Measurements from ENCODE around the gene GNB1.
A peak's percentile ranks its signal among the peaks of the same experiment; 100 is the strongest.

GNB1 gene

GRCh38 chr1:1907098-1907736 lies 16.3 kb upstream of the GNB1 start:
- DNase-seq, result no peak

DNA sequence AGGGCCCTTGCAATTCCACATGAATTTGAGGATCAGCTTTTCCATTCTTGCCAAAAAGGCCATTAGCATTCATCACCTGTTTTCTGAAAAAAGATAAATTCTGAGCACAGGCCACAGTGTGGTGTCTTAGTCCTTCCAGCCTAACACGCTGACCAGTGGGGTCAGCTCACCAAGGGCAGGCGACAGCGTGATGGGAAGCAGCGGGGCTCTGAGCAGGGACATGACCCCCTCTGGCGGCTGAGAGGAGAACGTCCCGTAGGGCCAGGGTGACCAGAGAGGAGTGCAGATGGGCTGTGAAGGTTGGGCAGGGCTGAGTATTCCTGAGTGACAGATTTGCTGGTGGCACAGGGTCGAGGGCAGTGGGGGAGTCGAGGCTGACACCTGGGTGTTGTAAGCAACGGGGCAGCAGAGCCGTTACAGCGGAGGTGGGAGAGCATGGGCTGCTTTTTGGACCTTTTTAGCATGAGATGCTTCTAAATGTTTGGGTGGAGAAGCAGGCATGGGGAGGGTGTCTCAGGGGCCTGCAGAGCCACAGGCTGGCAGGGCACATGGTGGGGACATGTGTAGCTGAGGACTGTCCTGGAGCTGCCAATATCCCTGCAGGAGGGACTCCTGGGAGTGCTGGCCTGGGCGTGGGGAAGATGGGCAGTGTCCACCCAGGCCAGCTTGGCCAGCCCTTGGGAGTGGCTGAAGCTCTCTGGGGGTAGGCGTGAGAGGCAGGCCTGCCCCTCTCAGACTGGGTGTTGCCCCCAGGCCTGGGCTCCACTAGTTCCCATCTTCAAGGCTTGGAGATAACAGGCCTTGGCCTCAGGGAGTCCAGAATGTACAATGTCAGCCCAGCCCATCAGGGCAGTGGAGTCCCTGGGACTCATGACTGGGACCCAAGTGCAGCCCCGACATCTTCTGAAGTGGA lies 15.6 kb upstream of the GNB1 start:
- peak; percentile 74 for DNase-seq

DNA sequence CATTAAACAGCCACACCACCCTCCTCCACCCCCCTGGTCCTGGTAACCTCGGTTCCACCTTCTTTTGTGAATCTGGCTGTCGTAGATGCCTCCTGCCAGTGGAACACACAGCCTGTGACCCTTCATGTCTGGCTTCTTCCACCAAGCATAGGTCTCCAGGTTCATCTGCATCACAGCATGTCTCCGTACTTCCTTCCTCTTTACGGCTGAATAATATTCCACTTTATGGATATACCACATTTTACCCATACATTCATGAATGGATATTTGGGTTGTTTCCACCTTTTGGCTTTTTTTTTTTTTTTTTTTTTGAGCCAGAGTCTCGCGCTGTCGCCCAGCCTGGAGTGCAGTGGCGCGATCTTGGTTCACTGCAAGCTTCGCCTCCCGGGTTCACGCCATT lies 12.3 kb upstream of the GNB1 start:
- no peak for DNase-seq

DNA sequence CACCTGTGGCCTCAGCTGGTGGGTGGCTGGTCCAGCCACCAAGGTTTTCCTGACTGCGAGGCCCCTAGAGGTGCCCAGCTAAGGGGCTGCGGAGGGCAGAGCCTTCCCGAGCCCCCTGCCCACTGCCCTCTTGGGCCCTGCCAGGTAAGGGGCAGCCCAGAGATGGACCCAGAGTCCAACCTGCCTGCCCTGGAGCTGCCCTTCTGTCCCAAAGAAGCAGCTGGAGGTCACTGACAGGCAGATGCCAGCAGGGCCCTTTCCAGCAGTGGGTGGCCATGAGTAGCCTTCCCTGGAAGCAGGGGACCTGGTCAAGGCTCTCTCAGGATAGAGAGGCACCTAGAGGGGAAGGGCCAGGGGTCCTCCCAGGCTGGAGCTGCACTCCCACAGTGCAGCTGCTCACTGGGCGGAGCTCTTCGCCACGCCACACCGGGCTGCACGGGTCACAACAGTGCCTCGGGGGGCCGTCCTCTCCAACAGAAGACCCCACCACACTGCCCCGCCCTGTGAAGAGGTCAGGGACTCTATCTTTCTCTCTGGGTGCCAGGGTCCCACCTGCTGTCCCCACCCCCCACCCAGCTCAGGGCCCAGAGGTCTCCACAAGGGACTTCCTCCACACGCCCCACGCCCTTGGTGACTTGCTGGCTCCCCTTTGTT lies 10.9 kb upstream of the GNB1 start:
- DNase-seq, result no peak

- no peak for DNase-seq
These were observed 10.2 kb upstream of the GNB1 start for GRCh38 chr1:1900883-1901640.

- DNase-seq, result no peak
These were observed 9.1 kb upstream of the GNB1 start for GRCh38 chr1:1899967-1900327.

DNA sequence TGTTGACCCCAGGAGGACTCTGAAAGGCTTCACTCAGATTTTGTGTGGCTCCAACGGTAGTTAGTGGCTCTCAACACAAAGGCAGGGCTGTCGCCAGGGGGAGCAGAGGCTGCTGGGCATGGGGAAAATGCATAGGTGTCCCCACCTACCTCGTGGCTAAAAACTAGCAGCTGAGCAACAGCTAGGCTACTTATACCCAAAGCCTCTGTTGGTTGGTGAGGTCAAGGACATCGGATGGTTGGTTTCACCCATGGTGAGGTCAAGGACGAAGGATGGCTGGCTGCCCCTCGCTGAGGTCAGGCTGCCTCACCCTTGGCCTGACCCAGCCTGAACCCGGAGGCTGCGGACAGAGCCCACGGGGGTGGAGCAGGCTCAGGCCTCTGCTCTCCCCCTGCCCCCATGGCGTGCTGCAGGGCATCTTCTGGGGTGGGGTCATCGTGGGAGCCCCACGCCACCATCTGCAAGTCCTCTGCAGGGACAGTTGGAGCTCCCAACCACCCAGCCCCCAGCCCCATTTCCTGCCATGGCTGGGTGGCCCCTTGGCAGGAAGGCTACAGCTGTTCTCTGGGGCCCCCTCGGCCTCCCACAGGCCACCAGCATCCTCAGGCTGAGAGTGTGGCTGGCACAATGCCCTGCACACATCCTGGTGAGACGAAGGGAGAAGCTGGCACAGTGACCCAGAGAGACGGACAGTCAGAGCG lies 8.5 kb upstream of the GNB1 start:
- DNase-seq, result no peak

DNA sequence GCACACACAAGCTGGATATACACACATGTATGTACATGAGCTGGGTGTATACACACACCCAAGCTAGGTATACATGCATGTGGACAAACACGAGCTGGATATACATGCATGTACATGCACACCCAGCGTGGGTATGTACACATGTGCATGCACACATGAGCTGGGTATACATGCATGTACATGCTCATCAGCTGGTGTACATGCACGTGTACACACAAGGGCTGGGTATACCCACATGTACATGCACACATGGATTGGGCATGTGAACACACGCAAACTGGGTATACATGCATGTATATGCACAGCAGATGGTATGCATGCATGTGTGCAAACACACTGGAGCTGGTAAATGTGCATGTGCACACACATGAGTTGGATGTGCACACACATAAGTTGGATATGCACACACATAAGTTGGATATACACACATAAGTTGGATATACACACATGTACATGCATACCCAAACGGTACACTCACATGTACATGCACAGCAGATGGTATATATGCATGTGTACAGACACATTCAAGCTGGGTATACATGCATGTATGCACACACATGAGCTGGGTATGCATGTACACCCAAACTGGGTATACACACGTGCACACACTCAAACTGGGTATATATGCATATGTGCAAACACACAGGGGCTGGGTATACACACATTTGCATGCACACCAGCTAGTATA lies 7.5 kb upstream of the GNB1 start:
- DNase-seq, result no peak

DNA sequence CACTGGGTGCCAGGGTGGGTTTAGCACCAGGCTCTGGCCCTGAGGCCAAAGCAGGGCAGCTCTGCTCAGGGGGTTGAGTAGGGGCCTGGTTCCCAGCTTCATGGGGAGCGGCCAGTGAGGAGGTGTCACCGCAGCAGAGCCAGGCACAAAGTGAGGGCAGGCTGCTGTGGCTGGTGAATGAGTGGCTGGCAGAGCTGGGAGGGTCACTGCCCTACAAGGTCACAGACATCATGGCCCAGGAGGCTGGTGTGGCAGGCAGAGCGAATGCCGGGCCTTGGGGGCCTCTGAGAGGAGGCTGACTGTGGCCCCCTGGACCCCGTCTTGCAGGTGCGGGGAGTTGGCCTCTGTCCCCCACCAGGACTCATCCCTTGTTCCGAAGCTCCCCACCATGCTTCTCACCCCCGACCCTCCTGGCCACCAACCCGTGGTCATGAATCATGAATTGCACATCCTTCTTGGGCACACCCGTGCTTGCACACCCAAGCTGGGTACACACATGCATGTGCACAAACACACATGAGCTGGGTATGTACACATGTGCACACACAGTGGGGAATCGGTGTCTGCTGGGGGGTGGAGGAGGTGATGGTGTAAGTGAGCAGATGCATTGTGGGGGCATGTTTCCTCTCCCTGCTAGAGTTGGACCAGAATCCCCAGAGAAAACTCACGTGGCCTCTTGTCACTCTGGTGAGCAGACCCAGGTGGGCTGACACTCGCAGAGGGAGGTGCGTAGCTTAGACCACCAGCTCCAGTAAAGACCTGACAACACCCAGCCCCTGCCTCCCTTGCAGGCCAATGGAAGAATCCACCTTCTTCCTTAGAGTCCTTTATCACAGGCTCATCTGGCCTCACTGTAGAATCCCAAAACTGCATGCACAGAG lies 4.8 kb upstream of the GNB1 start:
- no peak for DNase-seq

GRCh38 chr1:1895060-1895418 lies 4.2 kb upstream of the GNB1 start:
- no peak for DNase-seq

DNA sequence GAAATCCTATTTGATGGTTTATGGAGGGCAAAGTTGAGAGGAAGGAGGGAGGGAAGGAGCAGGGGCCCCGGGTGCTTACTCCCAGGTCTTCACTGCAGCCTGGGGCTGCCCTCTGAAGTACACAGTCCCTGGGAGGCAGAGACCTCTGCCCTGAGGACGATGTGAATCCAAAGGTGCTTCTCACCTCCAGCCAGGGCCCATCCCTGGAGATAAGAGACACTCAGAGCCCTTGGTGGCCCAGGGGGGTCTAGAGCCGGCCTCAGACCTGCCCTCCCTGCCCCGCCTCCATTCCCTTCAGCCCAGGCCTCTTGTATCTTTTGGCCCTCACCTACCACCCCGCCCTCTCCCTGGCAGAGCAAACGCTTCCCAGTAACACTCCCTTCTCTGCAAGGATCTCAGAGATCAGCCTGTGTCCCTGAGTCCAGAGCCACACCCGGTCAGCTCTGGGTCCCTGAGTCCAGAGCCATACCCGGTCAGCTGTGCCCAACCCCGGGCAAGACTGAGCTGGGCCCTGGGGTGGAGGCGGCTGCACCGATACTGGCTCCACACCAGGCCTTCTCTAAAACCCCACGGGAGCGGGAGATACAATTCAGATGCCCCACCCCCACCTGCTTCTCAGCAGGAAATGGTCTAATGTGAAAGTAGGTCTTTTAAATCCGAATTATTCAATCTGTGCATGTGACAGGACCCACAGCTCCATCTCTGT lies 3.6 kb upstream of the GNB1 start:
- no peak for DNase-seq

- DNase-seq, result no peak
These were observed 3.1 kb upstream of the GNB1 start for GRCh38 chr1:1893997-1894353.

GRCh38 chr1:1893291-1893985 lies 2.6 kb upstream of the GNB1 start:
- no peak for DNase-seq

- DNase-seq, result no peak
These were observed 1.9 kb upstream of the GNB1 start for GRCh38 chr1:1892763-1893120.

DNA sequence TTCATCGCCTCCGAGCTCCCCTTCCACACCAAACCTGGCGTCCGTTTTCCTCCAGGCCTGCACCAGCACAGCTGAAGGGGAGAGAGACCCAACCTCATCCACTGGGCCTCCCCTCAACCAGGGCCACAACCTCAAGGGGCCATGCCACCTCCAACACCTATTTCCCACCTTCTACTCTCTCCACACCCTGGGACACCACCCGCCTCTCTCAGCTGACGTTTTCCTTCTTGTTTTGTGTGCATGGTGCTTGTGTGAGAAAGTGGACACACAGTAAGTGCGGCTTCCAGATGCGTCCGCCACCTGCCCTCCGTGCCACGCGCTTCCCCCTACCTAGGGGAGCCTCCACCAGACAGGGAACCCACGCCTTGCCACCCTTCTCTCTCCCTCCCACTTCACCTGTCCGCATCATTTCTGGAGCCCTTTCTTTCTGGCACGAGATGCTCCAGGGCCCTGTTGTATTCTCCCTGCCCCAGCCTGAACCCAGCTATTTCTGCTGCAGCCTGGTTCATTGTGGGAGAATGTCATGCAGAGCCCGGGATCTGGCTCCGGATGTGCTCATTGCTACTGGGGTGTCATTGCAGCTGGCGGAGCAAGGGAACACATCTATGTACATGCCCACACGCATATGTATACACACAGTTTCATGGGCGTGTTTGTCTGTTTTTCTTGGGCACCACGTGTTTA lies 1.3 kb upstream of the GNB1 start:
- DNase-seq, result no peak

DNA sequence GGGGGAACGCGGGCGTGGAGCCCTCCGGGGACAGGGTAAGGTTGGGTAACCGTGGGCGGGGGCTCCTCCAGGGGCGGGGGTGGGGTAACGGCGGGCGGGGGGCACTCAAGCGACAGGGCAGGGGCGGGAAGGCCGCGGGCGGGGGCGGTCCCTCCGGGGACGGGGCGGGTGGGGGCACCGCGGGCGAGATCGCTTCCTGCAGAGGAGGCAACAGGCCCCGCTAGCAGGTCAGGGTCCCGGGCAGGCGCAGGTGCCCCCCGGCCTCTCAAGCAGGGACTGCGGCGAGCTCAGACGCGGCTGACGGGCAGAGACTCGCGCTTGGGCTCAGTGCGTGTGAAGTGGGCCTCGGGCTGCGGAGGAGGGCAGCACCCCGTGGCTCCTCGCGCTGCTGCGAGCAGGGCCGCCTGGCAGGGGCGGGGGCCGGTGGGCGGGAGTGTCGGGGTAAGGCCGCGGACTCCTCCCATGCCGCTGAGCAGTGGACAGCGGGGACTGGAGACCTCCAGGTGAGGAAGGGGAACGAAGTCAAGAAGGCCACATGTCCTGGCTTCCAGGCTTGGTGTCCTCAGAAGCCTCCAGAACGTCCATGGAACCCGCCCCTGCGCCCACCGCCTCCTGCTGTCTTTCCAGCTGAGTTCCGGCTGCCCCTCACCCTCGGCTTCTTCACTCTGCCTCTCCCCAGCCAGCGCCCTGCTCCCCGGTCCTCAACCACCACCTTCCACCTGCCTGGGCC lies 627 bp upstream of the GNB1 start:
- DNase-seq, result peak; percentile 73

DNA sequence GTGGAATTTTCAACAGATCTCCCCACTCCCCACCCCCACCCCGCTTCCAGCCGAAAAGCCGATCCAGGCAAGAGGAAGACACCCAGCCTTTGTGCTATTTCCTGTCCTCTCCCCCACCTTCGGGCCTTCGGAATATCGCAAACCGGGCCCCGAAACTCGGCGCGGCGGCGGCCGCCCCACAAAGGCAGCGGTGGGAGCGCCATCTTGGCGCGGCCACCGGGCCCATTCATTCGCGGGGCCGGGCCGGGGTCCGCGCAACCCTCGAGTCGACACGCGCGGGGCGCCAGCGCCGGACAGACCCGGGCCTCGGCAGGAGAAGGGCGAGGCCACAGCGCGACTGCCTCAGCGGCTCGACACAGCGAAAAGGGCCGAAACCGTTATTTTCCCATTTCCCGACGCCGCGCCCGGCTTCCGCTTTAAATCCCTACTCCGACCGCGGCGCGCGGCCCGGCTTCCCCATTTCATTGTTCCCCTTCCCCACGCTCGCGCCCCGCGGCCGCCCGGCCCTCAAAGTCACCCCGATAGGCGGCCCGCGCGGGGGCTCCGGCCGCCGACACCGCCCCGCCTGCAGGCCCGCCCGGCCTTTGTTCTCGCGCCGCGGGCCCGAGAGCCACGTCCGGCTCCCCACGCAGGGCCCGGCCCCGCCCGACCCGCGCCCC lies 911 bp downstream of the GNB1 start:
- DNase-seq, result peak; percentile 54
